Left ventricle myocardium inferior (tissue), 1 donor: ENCODE data around the gene LHFPL6. TPM values are rescaled to one million over a fixed set of nuclear protein-coding genes. Genes with fewer than 3 reads are reported as not detected.

ENCODE experiments used
- DNase-seq: peaks from one replicate; pipeline ENCODE4 v3.0.0-alpha.2; 2020
- H3K27ac ChIP-seq: fragments of 200-600 bp; replicated peaks from 2 replicates; pipeline ENCODE4 v1.8.0; 2021
- H3K27me3 ChIP-seq: fragments of 200-600 bp; 2 replicates; pipeline ENCODE4 v1.8.0; 2021; ENCODE audit warnings: low read depth
- H3K36me3 ChIP-seq: fragments of 200-600 bp; 2 replicates; pipeline ENCODE4 v1.8.0; 2021
- H3K4me1 ChIP-seq: fragments of 200-600 bp; 2 replicates; pipeline ENCODE4 v1.8.0; 2021
- H3K4me3 ChIP-seq: fragments of 200-600 bp; 2 replicates; pipeline ENCODE4 v1.8.0; 2021; ENCODE audit warnings: mild to moderate bottlenecking, moderate library complexity
- H3K9me3 ChIP-seq: fragments of 200-600 bp; replicated peaks from 2 replicates; pipeline ENCODE4 v1.8.0; 2021
- intact Hi-C: fragments of 100-400 bp; cut with micrococcal nuclease; formaldehyde crosslinking; loops from one replicate; pipeline ENCODE4 v1.11.0; 2022
- total RNA-seq: library from RNA; stranded (reverse); fragmentation: NEBNext Ultra II Directional; extraction: Animal tissue kit (Norgen Biotek cat#: 25700); gene quantifications from one replicate; pipeline ENCODE4 v1.2.1, GENCODE V29; 2021
- TF ChIP-seq, protein P1 (sequence below): fragments of 200-600 bp; IDR thresholded peaks from 2 replicates; pipeline ENCODE4 v1.8.0; 2021; ENCODE audit warnings: antibody characterized with exemption, mild to moderate bottlenecking, borderline replicate concordance
- donor health status: DM: no; HTN: yes; CAD: no; lungs with severe emphysema.

The LHFPL6 gene
- total RNA-seq, 1 donor from 2014 or later: 51.4 TPM

DNA sequence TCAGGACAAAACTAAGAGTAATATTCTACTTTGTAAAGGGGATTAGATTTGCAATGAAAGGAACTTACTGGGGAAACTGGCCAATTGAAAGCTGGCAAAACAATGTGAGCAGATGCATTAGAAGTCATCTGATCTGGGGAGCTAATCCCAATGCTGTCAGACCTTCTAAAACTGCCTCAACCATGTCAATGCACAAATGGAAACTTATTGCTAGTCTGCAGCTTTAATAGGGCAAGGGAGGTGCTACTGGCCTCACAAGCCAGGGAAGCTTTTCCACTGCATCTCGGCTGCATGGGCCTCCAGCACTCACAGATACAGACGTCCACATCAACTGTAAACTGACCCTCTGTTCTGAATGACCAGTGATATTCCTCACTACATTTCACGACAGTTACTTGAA lies 154.2 kb downstream of the LHFPL6 start:
- Histone ChIP-seq H3K27ac (peak overlapping the region; percentile 89), H3K4me3 (no peak overlapping the region), H3K27me3 (no peaks in the 10 kb centered on the region), H3K9me3 (no peaks in the 10 kb centered on the region), H3K36me3 (no peaks in the 10 kb centered on the region), H3K4me1 (peaks cover 94% of the 10 kb centered on the region)
- DNase-seq: no peak
- intact Hi-C loops: no loop called here
- TF ChIP-seq, protein P1, sequence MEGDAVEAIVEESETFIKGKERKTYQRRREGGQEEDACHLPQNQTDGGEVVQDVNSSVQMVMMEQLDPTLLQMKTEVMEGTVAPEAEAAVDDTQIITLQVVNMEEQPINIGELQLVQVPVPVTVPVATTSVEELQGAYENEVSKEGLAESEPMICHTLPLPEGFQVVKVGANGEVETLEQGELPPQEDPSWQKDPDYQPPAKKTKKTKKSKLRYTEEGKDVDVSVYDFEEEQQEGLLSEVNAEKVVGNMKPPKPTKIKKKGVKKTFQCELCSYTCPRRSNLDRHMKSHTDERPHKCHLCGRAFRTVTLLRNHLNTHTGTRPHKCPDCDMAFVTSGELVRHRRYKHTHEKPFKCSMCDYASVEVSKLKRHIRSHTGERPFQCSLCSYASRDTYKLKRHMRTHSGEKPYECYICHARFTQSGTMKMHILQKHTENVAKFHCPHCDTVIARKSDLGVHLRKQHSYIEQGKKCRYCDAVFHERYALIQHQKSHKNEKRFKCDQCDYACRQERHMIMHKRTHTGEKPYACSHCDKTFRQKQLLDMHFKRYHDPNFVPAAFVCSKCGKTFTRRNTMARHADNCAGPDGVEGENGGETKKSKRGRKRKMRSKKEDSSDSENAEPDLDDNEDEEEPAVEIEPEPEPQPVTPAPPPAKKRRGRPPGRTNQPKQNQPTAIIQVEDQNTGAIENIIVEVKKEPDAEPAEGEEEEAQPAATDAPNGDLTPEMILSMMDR: no peak

DNA sequence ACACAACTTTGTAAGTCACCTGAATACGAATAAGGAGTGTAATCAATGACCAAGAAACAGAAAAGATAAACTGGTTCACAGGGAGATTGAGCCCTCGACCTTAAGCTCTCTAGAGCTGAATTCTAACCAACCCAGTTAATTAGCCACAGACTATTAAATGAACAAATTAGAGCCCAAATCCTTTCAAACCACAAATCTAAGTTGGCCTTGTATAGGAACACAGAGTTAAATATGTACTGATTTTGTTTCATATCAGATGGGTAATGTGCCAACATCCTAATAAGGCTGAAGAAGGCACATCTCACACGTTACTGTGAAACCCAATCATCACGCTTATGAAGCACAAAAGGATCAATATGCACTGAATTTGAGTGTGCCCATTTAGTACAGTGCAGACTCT lies 156.1 kb downstream of the LHFPL6 start:
- TF ChIP-seq, protein P1: no peak
- Histone ChIP-seq H3K4me3 (no peak overlapping the region), H3K27me3 (no peaks in the 10 kb centered on the region), H3K36me3 (no peaks in the 10 kb centered on the region), H3K4me1 (peaks cover 83% of the 10 kb centered on the region), H3K27ac (no peak overlapping the region), H3K9me3 (no peaks in the 10 kb centered on the region)
- no peak for DNase-seq
- intact Hi-C loops: no loop called here

GRCh38 chr13:39444866-39445265 lies 158.1 kb downstream of the LHFPL6 start:
- TF ChIP-seq, protein P1: no peak
- H3K9me3 ChIP-seq: no peaks in the 10 kb centered on the region
- H3K4me3 ChIP-seq: no peak overlapping the region
- no peaks in the 10 kb centered on the region for H3K27me3 ChIP-seq
- no peaks in the 10 kb centered on the region for H3K36me3 ChIP-seq
- H3K27ac ChIP-seq: no peak overlapping the region
- no peak for DNase-seq
- intact Hi-C loops: no loop called here
- H3K4me1 ChIP-seq: peaks cover 63% of the 10 kb centered on the region

DNA sequence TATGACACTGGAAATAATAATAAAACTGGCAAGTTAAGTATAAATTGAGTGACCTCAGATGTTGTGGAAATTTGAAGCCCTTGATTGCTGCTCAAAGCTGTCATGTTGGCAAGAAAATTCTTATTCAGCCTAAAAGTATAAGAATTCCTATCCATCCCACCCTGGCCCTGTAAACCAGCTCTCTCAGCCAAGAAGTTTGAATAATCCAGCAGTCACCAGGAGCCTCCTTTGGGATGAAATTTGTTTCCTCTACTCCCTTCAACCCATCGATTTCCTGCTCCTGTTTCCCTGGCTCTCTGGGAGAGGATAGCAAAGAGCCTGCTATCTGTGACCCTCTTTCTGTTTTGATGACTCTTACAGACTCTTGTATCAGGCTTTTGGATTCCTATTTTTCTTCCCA lies 169.3 kb downstream of the LHFPL6 start:
- TF ChIP-seq, protein P1: no peak
- H3K4me1 ChIP-seq: peaks cover 14% of the 10 kb centered on the region
- H3K27me3 ChIP-seq: no peaks in the 10 kb centered on the region
- no peak for DNase-seq
- intact Hi-C loops: no loop called here
- H3K27ac ChIP-seq: peak overlapping the region; percentile 9
- H3K9me3 ChIP-seq: peaks cover 23% of the 10 kb centered on the region
- H3K36me3 ChIP-seq: no peaks in the 10 kb centered on the region
- no peak overlapping the region for H3K4me3 ChIP-seq

GRCh38 chr13:39432196-39432595 lies 170.8 kb downstream of the LHFPL6 start:
- intact Hi-C loops: no loop called here
- Histone ChIP-seq H3K4me1 (peaks cover 14% of the 10 kb centered on the region), H3K4me3 (no peak overlapping the region), H3K27ac (no peak overlapping the region), H3K27me3 (no peaks in the 10 kb centered on the region), H3K36me3 (no peaks in the 10 kb centered on the region), H3K9me3 (peaks cover 13% of the 10 kb centered on the region)
- no peak for DNase-seq
- TF ChIP-seq, protein P1: no peak
